K562 (cell line): ENCODE results near the gene MAGI2. TPM values are rescaled to one million over a fixed set of nuclear protein-coding genes. Genes with fewer than 3 reads are reported as not detected.
"Not testable (repeated sequence)": the region's sequence is repeated elsewhere in the genome, so short reads cannot be mapped to it uniquely, and the experiment has no call there.

Experiments
- ATAC-seq: fragments of 200-7000 bp; cut with Tn5 transposase; 3 replicates; pipeline ENCODE4 v1.9.1; 2020; ENCODE audit warnings: moderate library complexity
- BruUV-seq: library from RNA; stranded (reverse); fragments of 400-500 nt; replicated peaks from 2 replicates; lab custom pipeline; 2021; lab: Mats Ljungman, UMichigan
- CTCF ChIA-PET: fragments of 300-600 bp; formaldehyde crosslinking; extraction: SDS; loops from one replicate; lab custom pipeline; 2021; ENCODE audit warnings: low intra/inter-chr PET ratio; lab: Yijun Ruan, JAX
- POLR2A ChIA-PET: fragments of 300-600, 350-650 bp; sonication (Branson Sonifier 250); formaldehyde crosslinking; extraction: SDS; loops from one replicate; lab custom pipeline; 2021; ENCODE audit warnings: antibody characterized with exemption, inconsistent platforms; lab: Yijun Ruan, JAX
- DNase-seq, 4 experiments: peaks; one replicate each; pipeline versions ENCODE4 v3.0.0 to v3.0.0-alpha.2; 2011 to 2018; ENCODE audit warnings: low spot score in 3 of 4, mixed read lengths in 3 of 4; ENCODE audit errors: extremely low read depth in 1 of 4
- FAIRE-seq: peaks from 2 replicates; lab custom pipeline; 2011; peaks lifted over from hg19 to GRCh38; lab: Jason Lieb, UNC
- H2AFZ ChIP-seq: 2 replicates; pipeline ENCODE4 v1.6.0; 2011; ENCODE audit warnings: low read depth, low read length, control low read depth, inconsistent platforms
- H3K27ac ChIP-seq: fragments of 200-600 bp; 3 replicates; pipeline ENCODE4 v1.8.0; 2011; ENCODE audit warnings: low read depth, mild to moderate bottlenecking, control low read depth, inconsistent platforms, low read length, moderate library complexity, mixed read lengths; ENCODE audit errors: extremely low read depth
- H3K27me3 ChIP-seq, 2 experiments: fragments of 300-600 bp in 1 of 2; 2 replicates in 1 of 2; 3 replicates in 1 of 2; pipeline versions ENCODE4 v1.6.0 to v1.8.0; 2011; ENCODE audit warnings: inconsistent platforms in 2 of 2, low read length in 2 of 2, mild to moderate bottlenecking in 1 of 2, mixed read lengths in 1 of 2, moderate library complexity in 1 of 2; ENCODE audit not compliant: control insufficient read depth in 2 of 2, insufficient read depth in 2 of 2
- H3K36me3 ChIP-seq: fragments of 300-600 bp; 3 replicates; pipeline ENCODE4 v1.8.0; 2011; ENCODE audit warnings: mild to moderate bottlenecking, low read length, inconsistent platforms; ENCODE audit not compliant: control insufficient read depth, insufficient read depth
- H3K4me1 ChIP-seq, 2 experiments: fragments of 200-600 bp in 1 of 2; replicated peaks in 1 of 2; 2 replicates in 1 of 2; 3 replicates in 1 of 2; pipeline versions ENCODE4 v1.5.1 to v1.8.0; 2011; ENCODE audit warnings: inconsistent platforms in 2 of 2, low read length in 2 of 2, mild to moderate bottlenecking in 1 of 2, mixed read lengths in 1 of 2, moderate library complexity in 1 of 2; ENCODE audit not compliant: control insufficient read depth in 2 of 2, insufficient read depth in 2 of 2
- H3K4me2 ChIP-seq: 2 replicates; pipeline ENCODE4 v1.6.1; 2011; ENCODE audit warnings: low read length, control low read depth, inconsistent platforms, mixed read lengths; ENCODE audit not compliant: insufficient read depth
- H3K4me3 ChIP-seq: fragments of 200-600 bp; sonication (generic), shearing (Covaris generic); 2 replicates; pipeline ENCODE4 v1.5.1; 2016; ENCODE audit warnings: control low read depth, inconsistent platforms
- H3K79me2 ChIP-seq: fragments of 200-600 bp; 3 replicates; pipeline ENCODE4 v1.8.0; 2011; ENCODE audit warnings: low read length, inconsistent platforms; ENCODE audit not compliant: control insufficient read depth, insufficient read depth
- H3K9ac ChIP-seq, 2 experiments: 2 replicates each; pipeline versions ENCODE4 v1.6.0 to v1.6.1; 2011; ENCODE audit warnings: low read depth in 2 of 2, low read length in 2 of 2, control low read depth in 1 of 2, inconsistent platforms in 1 of 2, mild to moderate bottlenecking in 1 of 2, mixed read lengths in 1 of 2; ENCODE audit not compliant: insufficient read depth in 1 of 2
- H3K9me1 ChIP-seq: one replicate; pipeline ENCODE4 v1.6.0; 2011; ENCODE audit warnings: inconsistent platforms, mild to moderate bottlenecking, low read length, moderate library complexity; ENCODE audit not compliant: control insufficient read depth, insufficient read depth
- H3K9me3 ChIP-seq: replicated peaks from 2 replicates; pipeline ENCODE4 v1.5.1; 2011; ENCODE audit warnings: low read depth, low read length, inconsistent platforms; ENCODE audit not compliant: control insufficient read depth, insufficient read depth
- H4K20me1 ChIP-seq: replicated peaks from 2 replicates; pipeline ENCODE4 v1.6.1; 2011; ENCODE audit warnings: low read length, inconsistent platforms, mixed read lengths; ENCODE audit not compliant: control insufficient read depth, insufficient read depth
- CHCHD3 ChIP-seq: fragments of 250-450 bp; sonication (Bioruptor Pico); IDR thresholded peaks from 2 replicates; pipeline ENCODE4 v2.1.2; 2022; ENCODE audit warnings: mild to moderate bottlenecking
- FOXK1 ChIP-seq: sonication (generic); formaldehyde crosslinking; IDR thresholded peaks from 2 replicates; pipeline ENCODE4 v1.8.0; 2022; ENCODE audit warnings: missing genetic modification reagents, mild to moderate bottlenecking, borderline replicate concordance
- GATA2 ChIP-seq: sonication (generic); formaldehyde crosslinking; IDR thresholded peaks from 2 replicates; pipeline ENCODE4 v1.4.0; 2020; ENCODE audit warnings: mild to moderate bottlenecking, missing genetic modification reagents
- GTF2F1 ChIP-seq: IDR thresholded peaks from 2 replicates; pipeline ENCODE4 v1.6.1; 2011; ENCODE audit warnings: low read depth, low read length, improper control_type of control experiment
- LEF1 ChIP-seq: fragments of 450-650 bp; IDR thresholded peaks from 2 replicates; pipeline ENCODE4 v1.6.1; 2016; ENCODE audit warnings: mild to moderate bottlenecking
- SOX6 ChIP-seq: fragments of 450-650 bp; IDR thresholded peaks from 2 replicates; pipeline ENCODE4 v1.6.1; 2014; ENCODE audit warnings: mild to moderate bottlenecking
- TOE1 ChIP-seq, 2 experiments: fragments of 450-650 bp in 1 of 2; sonication (generic) in 1 of 2; formaldehyde crosslinking in 1 of 2; IDR thresholded peaks; 2 replicates each; pipeline versions ENCODE4 v1.7.1 to v1.8.0; 2016 to 2022; ENCODE audit warnings: borderline replicate concordance in 2 of 2, mild to moderate bottlenecking in 2 of 2, antibody characterized with exemption in 1 of 2, inconsistent platforms in 1 of 2, low read depth in 1 of 2, missing genetic modification reagents in 1 of 2, moderate library complexity in 1 of 2
- WGBS: fragments of 100-300 bp; shearing (Covaris generic); methylation state at CpG from one replicate; pipeline ENCODE4 v1.1.6; 2016; ENCODE audit warnings: low coverage, mixed read lengths; ENCODE audit not compliant: insufficient coverage; ENCODE audit errors: missing lambda C conversion rate; 5-methylcytosine and 5-hydroxymethylcytosine counted together
- in situ Hi-C: fragments of 300-500 bp; cut with MboI; formaldehyde crosslinking; loops from 4 replicates; pipeline ENCODE4 v1.15.0; 2018; ENCODE audit warnings: inconsistent platforms, mixed read lengths
- intact Hi-C: fragments of 100-400 bp; cut with micrococcal nuclease; formaldehyde crosslinking; loops from 2 replicates; pipeline ENCODE4 v1.14.2; 2022
- polyA plus RNA-seq, 8 experiments: library from polyadenylated mRNA; depleted of rRNA in 4 of 8; stranded (reverse) in 5 of 8; unstranded in 3 of 8; fragments of >200 nt; fragmentation: Nextera tagmentation in 2 of 8; fragmentation: Illumina TruSeq in 1 of 8; extraction: Ambion mirVana in 2 of 8; extraction: Trizol in 1 of 8; gene quantifications; 2 replicates each; pipeline versions ENCODE4 v1.2.1 to v1.2.3, GENCODE V29; 2011 to 2014; ENCODE audit warnings: inconsistent platforms in 1 of 8, missing spikeins in 1 of 8
- total RNA-seq, 7 experiments: library from RNA; depleted of rRNA in 6 of 7; stranded (reverse); fragments of >200 nt in 6 of 7; fragmentation: Illumina TruSeq in 2 of 7; extraction: Trizol in 2 of 7; gene quantifications; 2 replicates each; pipeline versions ENCODE4 v1.2.1 to v1.2.3, GENCODE V29; 2011 to 2021; ENCODE audit warnings: low replicate concordance in 1 of 7

MAGI2 gene
- total and polyA plus RNA-seq, 9 of the 15 experiments (the other 6 are each of a cell fraction or from before 2014, with no cell fraction given) = 0.27 to 1.4 (median 0.70) TPM

DNA sequence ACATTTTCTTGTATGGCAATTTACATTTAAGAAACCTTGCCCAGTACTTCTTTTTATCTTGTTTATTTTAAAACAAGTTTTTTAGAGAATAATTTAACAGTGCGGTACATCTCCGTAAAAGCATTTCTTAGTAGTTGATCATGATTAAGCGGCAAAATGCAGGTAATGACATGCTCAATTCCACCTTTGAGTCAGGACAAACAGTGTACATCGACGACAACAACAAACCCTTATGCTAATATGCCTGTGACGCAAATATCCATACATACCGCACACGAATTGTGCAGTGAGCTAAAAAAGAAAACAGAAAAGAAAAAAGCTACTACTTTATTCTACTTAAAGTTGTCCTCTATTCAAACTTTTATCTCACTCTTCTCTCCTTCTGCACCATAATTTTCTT is 1.9 kb downstream of the MAGI2 start (continued):
- TF ChIP-seq TOE1 (IDR thresholded peaks at IDR 0.05; ENCODE audit: borderline replicate concordance) (no peak), TOE1 (CRISPR knock-in tag; IDR thresholded peaks at IDR 0.05; ENCODE audit: borderline replicate concordance, low read depth) (no peak), FOXK1 (CRISPR knock-in tag) (no peak), SOX6 (no peak), GATA2 (CRISPR knock-in tag) (no peak), GTF2F1 (no peak), LEF1 (no peak), CHCHD3 (CRISPR knock-in tag) (no peak)
- TF ChIP-seq, all 486 proteins: peak for 0

DNA sequence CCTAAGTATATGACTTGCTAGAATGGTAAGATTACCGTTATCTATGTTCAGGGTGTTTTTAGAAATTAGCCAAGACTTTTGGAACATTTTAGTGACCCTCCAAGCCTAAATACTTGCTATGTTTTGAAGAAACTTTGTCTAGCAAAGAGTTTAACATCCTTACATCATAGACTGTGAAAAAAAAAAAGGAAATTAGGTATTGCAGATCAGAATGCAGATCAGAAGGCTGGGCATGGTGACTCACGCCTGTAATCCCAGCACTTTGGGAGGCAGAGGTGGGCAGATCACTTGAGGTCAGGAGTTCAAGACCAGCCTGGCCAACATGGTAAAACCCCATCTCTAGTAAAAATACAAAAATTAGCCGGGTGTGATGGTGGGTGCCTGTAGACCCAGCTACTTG is 10.7 kb downstream of the MAGI2 start:
- H3K4me2 ChIP-seq, H3K27me3 ChIP-seq, in situ Hi-C loops, CTCF ChIA-PET, H3K9me3 ChIP-seq, H3K36me3 ChIP-seq, intact Hi-C loops, H3K4me3 ChIP-seq, POLR2A ChIA-PET, DNase-seq, H3K9me1 ChIP-seq, FAIRE-seq, H3K9ac ChIP-seq, H3K4me1 ChIP-seq, H3K79me2 ChIP-seq, H3K27ac ChIP-seq, H4K20me1 ChIP-seq, H2AFZ ChIP-seq, ATAC-seq, BruUV-seq: not testable (repeated sequence)
- 0% methylated on average over 3 of the region's 3 CpGs for WGBS
